ENCODE data around the gene PPFIA3. TPM values are rescaled to one million over a fixed set of nuclear protein-coding genes. Genes with fewer than 3 reads are reported as not detected.
"Not testable (repeated sequence)": the region's sequence is repeated elsewhere in the genome, so short reads cannot be mapped to it uniquely, and the experiment has no call there.

Gene PPFIA3
- total RNA-seq, 1 experiment from 2014 or later, result 27.1 TPM

DNA sequence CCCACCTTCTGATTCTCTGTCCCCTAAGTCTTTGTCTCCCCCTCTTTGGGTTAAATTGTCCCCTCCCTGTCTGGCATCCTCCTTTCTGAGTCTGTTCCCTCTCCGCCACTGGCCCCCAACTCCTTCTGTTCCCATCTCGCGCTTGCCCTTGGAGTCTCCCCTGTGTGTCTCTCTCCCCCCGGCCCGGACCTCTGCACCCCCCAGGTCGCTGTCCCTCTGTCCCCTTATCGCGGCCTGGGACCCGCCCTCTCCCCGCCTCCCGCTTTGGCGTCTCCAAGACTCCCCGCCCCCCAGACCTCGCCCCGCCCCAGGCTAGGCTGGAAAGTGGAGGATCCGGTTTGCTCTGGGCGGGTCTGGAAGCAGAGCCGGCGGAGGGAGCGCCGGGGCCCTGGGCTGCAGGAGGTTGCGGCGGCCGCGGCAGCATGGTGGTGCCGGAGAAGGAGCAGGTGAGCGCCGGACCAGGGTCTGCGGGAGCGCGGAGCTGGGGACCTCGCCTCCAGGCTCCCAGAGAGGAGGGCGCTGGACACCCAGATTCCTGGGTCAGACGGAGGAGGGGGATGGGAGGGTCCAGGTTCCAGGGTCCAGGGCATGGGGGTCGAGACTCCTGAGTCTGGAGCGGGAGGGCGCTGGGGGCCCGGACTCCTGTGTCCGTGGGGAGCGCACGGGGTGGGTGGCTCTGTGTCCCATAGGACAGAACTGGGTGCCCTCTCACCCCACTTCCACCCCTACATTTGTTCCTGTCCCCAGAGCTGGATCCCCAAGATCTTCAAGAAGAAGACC is 38.3 kb downstream of the PPFIA3 start, which contains the start of gene TRPM4:
TRPM4 (plus strand) TSS at position 348 of the 780 bp plus-strand sequence; CDS start at position 423, 75 bp downstream.
- no peak within 1 kb of the TSS; the same call in 1 of the 2 replicates for H3K27ac ChIP-seq
- no peaks in the 10 kb centered on the region for H3K27me3 ChIP-seq

DNA sequence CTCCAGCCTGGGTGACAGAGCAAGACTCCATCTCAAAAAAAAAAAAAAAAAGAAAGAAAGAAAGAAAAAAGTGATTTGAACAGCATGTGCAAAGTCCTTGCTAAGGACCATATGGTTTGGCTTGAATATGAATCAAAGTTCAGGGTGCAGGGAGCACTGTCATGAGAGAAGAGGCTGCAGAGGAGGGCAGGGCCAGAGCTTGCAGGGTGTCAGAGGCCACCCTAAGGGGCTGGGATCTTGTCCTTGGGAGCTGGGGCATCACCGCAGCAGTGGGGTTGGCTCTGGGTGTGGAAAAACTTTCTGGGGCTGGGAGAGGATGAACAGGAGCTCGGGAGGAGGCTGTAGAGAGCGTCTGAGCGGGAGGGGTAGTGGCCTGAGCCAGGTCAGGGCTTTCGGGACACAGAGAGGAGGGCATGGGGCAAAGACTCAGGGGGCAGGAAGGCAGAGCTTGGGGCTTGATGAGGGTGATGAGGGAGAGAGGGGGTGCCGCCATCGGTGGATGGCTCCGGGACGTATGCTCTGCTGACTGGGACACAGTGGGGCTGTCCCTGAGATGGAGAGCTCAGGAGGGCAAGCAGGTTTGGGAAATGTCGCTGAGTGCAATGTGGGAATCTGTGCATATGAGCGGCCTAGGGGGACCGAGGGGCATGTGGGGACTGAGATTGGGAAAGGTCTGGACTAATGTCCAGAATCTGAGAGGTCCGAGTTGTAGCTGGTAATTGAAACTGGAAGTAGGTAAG is 41.3 kb downstream of the PPFIA3 start:
- Histone ChIP-seq H3K27ac (no peak overlapping the region), H3K4me3 (no peak overlapping the region), H3K4me1 (peaks cover 10% of the 10 kb centered on the region), H3K9me3 (replicated peaks) (no peaks in the 10 kb centered on the region), H3K27me3 (no peaks in the 10 kb centered on the region; the same call in 1 of the 2 replicates), H3K36me3 (no peaks in the 10 kb centered on the region)
- DNase-seq, result no peak

More for the DNA sequence above, 38.3 kb downstream of the PPFIA3 start, which contains the start of gene TRPM4:
- H3K4me3 ChIP-seq, result peak within 1 kb of the TSS; percentile 63
- H3K36me3 ChIP-seq, result no peaks in the 10 kb centered on the region
- H3K4me1 ChIP-seq, result peaks cover 17% of the 10 kb centered on the region
- DNase-seq, result peak; percentile 90 to 91
- no peaks in the 10 kb centered on the region for H3K9me3 ChIP-seq (replicated peaks)

DNA sequence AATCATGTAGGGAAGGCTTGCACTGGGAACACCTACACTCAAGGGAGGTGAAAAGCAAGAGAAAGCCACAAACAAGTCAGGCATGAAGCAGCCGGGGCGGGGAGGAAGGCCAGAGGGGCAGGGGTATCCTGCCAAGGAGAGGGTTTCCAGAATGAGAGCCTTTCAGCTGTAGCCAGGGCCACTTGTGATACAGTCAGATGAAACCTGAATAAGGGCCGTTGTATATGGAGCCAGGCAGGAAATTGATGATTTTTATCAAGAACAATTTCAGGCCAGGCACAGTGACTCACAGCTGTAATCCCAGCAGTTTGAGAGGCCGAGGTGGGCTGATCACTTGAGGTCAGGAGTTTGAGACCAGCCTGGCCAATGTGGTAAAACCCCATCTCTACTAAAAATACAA is 42.6 kb downstream of the PPFIA3 start:
- H3K27me3 ChIP-seq, result no peaks in the 10 kb centered on the region; the same call in 1 of the 2 replicates
- H3K9me3 ChIP-seq (replicated peaks), result no peaks in the 10 kb centered on the region
- no peaks in the 10 kb centered on the region for H3K36me3 ChIP-seq
- H3K27ac ChIP-seq, result no peak overlapping the region
- H3K4me1 ChIP-seq, result 0 out of 2 replicates have a peak, but pooled peaks cover 4% of the 10 kb centered on the region
- H3K4me3 ChIP-seq, result no peak overlapping the region
- no peak for DNase-seq

- no peak for DNase-seq
- H3K9me3 ChIP-seq (replicated peaks), result no peaks in the 10 kb centered on the region
- no peak overlapping the region for H3K4me3 ChIP-seq
- H3K27ac ChIP-seq, result no peak overlapping the region
- H3K27me3 ChIP-seq, result no peaks in the 10 kb centered on the region; the same call in 1 of the 2 replicates
- no peaks in the 10 kb centered on the region for H3K36me3 ChIP-seq
- no peaks in the 10 kb centered on the region for H3K4me1 ChIP-seq
Measured at GRCh38 chr19:49165111-49165750, 45.9 kb downstream of the PPFIA3 start.

- no peak overlapping the region for H3K4me3 ChIP-seq
- H3K36me3 ChIP-seq, result no peaks in the 10 kb centered on the region
- H3K9me3 ChIP-seq (replicated peaks), result no peaks in the 10 kb centered on the region
- DNase-seq, result no peak
- no peaks in the 10 kb centered on the region for H3K4me1 ChIP-seq
- no peak overlapping the region for H3K27ac ChIP-seq
- H3K27me3 ChIP-seq, result no peaks in the 10 kb centered on the region; the same call in 1 of the 2 replicates
Measured at GRCh38 chr19:49165865-49166301, 46.5 kb downstream of the PPFIA3 start.

- DNase-seq, result no peak
- Histone ChIP-seq H3K4me1 (no peaks in the 10 kb centered on the region), H3K9me3 (replicated peaks) (no peaks in the 10 kb centered on the region), H3K36me3 (no peaks in the 10 kb centered on the region), H3K4me3 (no peak overlapping the region), H3K27me3 (no peaks in the 10 kb centered on the region; the same call in 1 of the 2 replicates), H3K27ac (no peak overlapping the region)
Measured at GRCh38 chr19:49167857-49168409, 48.6 kb downstream of the PPFIA3 start.

DNA sequence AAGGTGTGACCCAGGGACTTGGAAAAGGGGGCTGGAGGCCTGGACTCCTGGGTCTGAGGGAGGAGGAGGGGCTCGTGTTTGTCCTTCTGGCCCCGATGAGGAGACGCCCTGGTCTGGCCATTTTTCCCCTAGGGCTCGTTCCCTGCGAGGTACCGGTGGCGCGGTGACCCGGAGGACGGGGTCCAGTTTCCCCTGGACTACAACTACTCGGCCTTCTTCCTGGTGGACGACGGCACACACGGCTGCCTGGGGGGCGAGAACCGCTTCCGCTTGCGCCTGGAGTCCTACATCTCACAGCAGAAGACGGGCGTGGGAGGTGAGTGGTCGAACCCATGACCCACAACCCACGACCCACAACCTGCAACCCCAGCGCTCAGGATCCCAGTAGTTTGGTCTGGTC is 49.1 kb downstream of the PPFIA3 start:
- no peak overlapping the region for H3K4me3 ChIP-seq
- no peak overlapping the region for H3K27ac ChIP-seq
- no peaks in the 10 kb centered on the region for H3K4me1 ChIP-seq
- DNase-seq, result no peak
- no peaks in the 10 kb centered on the region for H3K9me3 ChIP-seq (replicated peaks)
- H3K27me3 ChIP-seq, result no peaks in the 10 kb centered on the region; the same call in 1 of the 2 replicates
- no peaks in the 10 kb centered on the region for H3K36me3 ChIP-seq

GRCh38 chr19:49173198-49173597 is 53.9 kb downstream of the PPFIA3 start:
- H3K4me3 ChIP-seq, result no peak overlapping the region
- no peaks in the 10 kb centered on the region for H3K9me3 ChIP-seq (replicated peaks)
- H3K27ac ChIP-seq, result no peak overlapping the region
- DNase-seq, result no peak
- H3K36me3 ChIP-seq, result no peaks in the 10 kb centered on the region
- H3K4me1 ChIP-seq, result no peaks in the 10 kb centered on the region
- H3K27me3 ChIP-seq, result no peaks in the 10 kb centered on the region

DNA sequence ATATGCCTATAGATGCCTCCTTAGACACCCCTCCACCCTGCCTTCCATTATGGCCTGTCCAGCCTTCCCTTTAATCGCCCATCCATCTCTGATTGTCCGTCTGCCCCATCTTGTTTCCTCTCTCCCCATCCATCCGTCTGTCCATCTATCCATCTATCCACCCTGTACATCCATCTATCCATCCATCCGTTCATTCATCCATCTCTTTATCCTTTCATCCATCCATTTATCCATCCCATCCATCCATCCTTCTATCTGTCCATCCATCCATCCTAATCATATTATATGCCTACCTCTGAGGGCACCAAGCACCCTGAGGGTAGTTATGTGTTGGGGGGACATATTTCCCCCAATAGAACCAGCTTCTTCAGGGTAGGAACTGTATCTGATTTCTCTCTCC is 61.3 kb downstream of the PPFIA3 start:
- no peak overlapping the region for H3K4me3 ChIP-seq
- no peaks in the 10 kb centered on the region for H3K4me1 ChIP-seq
- H3K27me3 ChIP-seq, result no peaks in the 10 kb centered on the region
- H3K9me3 ChIP-seq (replicated peaks), result no peaks in the 10 kb centered on the region
- no peaks in the 10 kb centered on the region for H3K36me3 ChIP-seq
- H3K27ac ChIP-seq, result no peak overlapping the region
- DNase-seq, result no peak

GRCh38 chr19:49182010-49182847 is 62.9 kb downstream of the PPFIA3 start:
- not testable (repeated sequence) for H3K36me3 ChIP-seq; H3K4me3 ChIP-seq; H3K27me3 ChIP-seq; H3K27ac ChIP-seq; H3K4me1 ChIP-seq; DNase-seq; H3K9me3 ChIP-seq (replicated peaks)

- no peaks in the 10 kb centered on the region for H3K4me1 ChIP-seq
- DNase-seq, result no peak
- H3K9me3 ChIP-seq (replicated peaks), result no peaks in the 10 kb centered on the region
- no peaks in the 10 kb centered on the region for H3K27me3 ChIP-seq
- no peaks in the 10 kb centered on the region for H3K36me3 ChIP-seq
- H3K4me3 ChIP-seq, result no peak overlapping the region
- H3K27ac ChIP-seq, result no peak overlapping the region
Measured at GRCh38 chr19:49182848-49183375, 63.6 kb downstream of the PPFIA3 start.

DNA sequence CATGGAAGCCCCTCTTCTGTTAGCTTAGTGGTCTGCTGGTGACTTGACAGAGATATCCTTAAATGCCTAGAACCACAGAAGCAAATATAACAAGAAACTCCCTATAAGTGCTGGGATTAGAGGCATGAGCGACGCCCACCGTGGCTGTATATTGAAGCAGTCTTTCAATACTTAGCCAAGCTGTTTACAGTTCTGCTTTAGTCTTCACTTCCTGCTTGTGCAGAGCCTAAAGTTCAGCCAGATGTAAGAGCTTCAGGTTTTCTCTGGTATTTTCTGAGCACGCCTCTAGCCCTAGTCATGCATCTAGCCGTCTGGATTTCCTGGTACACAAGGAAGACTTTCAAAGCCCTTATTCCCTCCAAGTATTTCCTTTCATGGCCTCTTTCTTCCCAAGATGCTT is 66.8 kb downstream of the PPFIA3 start:
- no peaks in the 10 kb centered on the region for H3K36me3 ChIP-seq
- no peak overlapping the region for H3K27ac ChIP-seq
- H3K9me3 ChIP-seq (replicated peaks), result no peaks in the 10 kb centered on the region
- H3K4me3 ChIP-seq, result no peak overlapping the region
- no peaks in the 10 kb centered on the region for H3K4me1 ChIP-seq
- H3K27me3 ChIP-seq, result no peaks in the 10 kb centered on the region
- DNase-seq, result no peak

DNA sequence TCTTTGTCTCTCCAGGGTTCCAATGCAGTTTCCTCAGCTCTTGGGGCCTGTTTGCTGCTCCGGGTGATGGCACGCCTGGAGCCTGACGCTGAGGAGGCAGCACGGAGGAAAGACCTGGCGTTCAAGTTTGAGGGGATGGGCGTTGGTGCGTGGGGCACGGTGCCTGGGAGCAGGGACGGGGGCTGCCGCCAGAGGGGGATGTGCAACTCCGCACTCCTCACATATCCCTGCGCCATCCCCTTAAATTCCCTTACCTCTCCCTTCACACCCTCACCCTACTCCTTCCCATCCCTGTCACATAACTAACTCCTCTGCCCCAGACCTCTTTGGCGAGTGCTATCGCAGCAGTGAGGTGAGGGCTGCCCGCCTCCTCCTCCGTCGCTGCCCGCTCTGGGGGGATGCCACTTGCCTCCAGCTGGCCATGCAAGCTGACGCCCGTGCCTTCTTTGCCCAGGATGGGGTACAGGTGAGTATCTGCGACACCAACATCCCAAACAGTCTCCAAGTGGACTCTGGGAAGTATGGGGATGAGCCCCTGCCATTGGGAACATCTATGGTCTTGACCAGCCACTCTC is 69.4 kb downstream of the PPFIA3 start:
- H3K27ac ChIP-seq, result no peak overlapping the region
- DNase-seq, result no peak
- H3K9me3 ChIP-seq (replicated peaks), result no peaks in the 10 kb centered on the region
- no peak overlapping the region for H3K4me3 ChIP-seq
- no peaks in the 10 kb centered on the region for H3K4me1 ChIP-seq
- H3K36me3 ChIP-seq, result no peaks in the 10 kb centered on the region
- no peaks in the 10 kb centered on the region for H3K27me3 ChIP-seq
